ENCODE data around the gene PDE10A. TPM values are rescaled to one million over a fixed set of nuclear protein-coding genes. Genes with fewer than 3 reads are reported as not detected.

The PDE10A gene
- total and polyA plus RNA-seq, 2 of the 4 experiments (the other 2 are of a cell fraction): 3.4 to 12.4 TPM

DNA sequence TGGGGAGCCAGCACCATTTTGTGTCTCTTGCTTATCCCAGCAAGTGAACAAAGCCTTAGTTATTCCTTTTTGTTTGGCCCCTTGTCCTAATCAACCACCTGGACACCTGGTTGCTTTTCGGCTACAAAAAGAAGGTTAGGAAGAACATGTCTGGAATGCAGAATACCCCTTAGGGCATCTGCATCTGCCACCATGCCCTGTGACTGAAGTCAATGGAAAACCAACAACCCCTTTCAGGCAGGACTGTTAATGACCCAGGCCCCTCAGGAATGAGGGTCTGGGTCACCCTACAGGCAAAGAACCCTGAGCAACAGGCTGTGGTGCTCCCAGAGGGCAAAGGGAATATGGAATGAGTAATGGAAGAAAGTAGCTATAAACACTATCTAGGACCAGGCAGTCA, 78.5 kb downstream of the PDE10A start:
- Histone ChIP-seq H2BK120ac (ENCODE audit: low read depth, low read length) (no peak overlapping the region), H3K9me1 (ENCODE audit: insufficient read depth, low read length) (no peaks in the 10 kb centered on the region; the same call in 1 of the 2 replicates), H3K18ac (ENCODE audit: low read depth, low read length) (0 out of 2 replicates have a peak overlapping the region, but pooled peaks have one; percentile 5), H3K4ac (ENCODE audit: low read depth, low read length) (0 out of 2 replicates have a peak overlapping the region, but pooled peaks have one; percentile 37), H3K4me3 (ENCODE audit: insufficient read depth, low read depth, low read length) (no peak overlapping the region), H2BK20ac (ENCODE audit: low read depth, low read length) (no peak overlapping the region), H3K9me3 (ENCODE audit: control insufficient read depth, insufficient read depth, low read length) (peaks cover 7% of the 10 kb centered on the region), H2AK9ac (replicated peaks; ENCODE audit: low read depth, low read length, poor library complexity) (peak overlapping the region; percentile 31), H2AK5ac (ENCODE audit: low read depth, low read length) (no peak overlapping the region; the same call in 1 of the 2 replicates), H3K36me3 (ENCODE audit: control insufficient read depth, insufficient read depth, low read length) (no peaks in the 10 kb centered on the region), H4K20me1 (ENCODE audit: insufficient read depth, low read length) (peaks cover 3% of the 10 kb centered on the region; the same call in 1 of the 2 replicates), H3K9ac (ENCODE audit: low read depth, low read length) (no peak overlapping the region), H3K4me2 (ENCODE audit: low read depth, low read length) (no peak overlapping the region), H4K91ac (ENCODE audit: insufficient read depth, low read depth, low read length) (no peak overlapping the region), H3K4me1 (ENCODE audit: control insufficient read depth, insufficient read depth, low read length) (peaks cover 11% of the 10 kb centered on the region), H4K8ac (ENCODE audit: low read depth in 2 of 2, low read length in 2 of 2) (no peak overlapping the region), H4K5ac (ENCODE audit: low read depth, low read length) (no peak overlapping the region; the same call in 1 of the 2 replicates), H3K14ac (replicated peaks; ENCODE audit: low read depth, low read length) (no peak overlapping the region), H3K27ac (ENCODE audit: insufficient read depth, low read length) (peak overlapping the region; percentile 15; the same call in 1 of the 2 replicates), H2AFZ (replicated peaks; ENCODE audit: low read length, poor library complexity) (peak overlapping the region; percentile 38), H3K27me3 (ENCODE audit: control insufficient read depth, insufficient read depth, low read length) (no peaks in the 10 kb centered on the region), H3K79me1 (ENCODE audit: low read depth in 1 of 2, low read length in 2 of 2) (peaks cover 28 to 31% of the 10 kb centered on the region in 2 experiments), H2BK5ac (ENCODE audit: low read depth, low read length, poor library complexity, severe bottlenecking) (no peak overlapping the region), H2BK15ac (ENCODE audit: low read depth, low read length) (no peak overlapping the region; the same call in 2 of the 3 replicates), H3K23ac (ENCODE audit: low read depth, low read length) (no peak overlapping the region), H3K56ac (ENCODE audit: extremely low read depth, insufficient read depth, low read length) (no peak overlapping the region)
- ATAC-seq (ENCODE audit: low read depth) (peak; percentile 74), DNase-seq (no peak)
- intact Hi-C loops (cut with micrococcal nuclease): no loop called here
- TF ChIP-seq MXI1 (IDR thresholded peaks at IDR 0.05; ENCODE audit: borderline replicate concordance, low read depth, low read length) (no peak), SMC3 (IDR thresholded peaks at IDR 0.05; ENCODE audit: low read depth, low read length) (no peak), RCOR1 (IDR thresholded peaks at IDR 0.05; ENCODE audit: insufficient replicate concordance, low read length) (no peak), FOS (IDR thresholded peaks at IDR 0.05; ENCODE audit: low read depth, low read length) (no peak), MAFK (IDR thresholded peaks at IDR 0.05; ENCODE audit: low read depth, low read length) (no peak), CHD1 (IDR thresholded peaks at IDR 0.05; ENCODE audit: low read depth, low read length) (no peak), RFX5 (IDR thresholded peaks at IDR 0.05; ENCODE audit: low read depth, low read length) (no peak), POLR2A (IDR thresholded peaks at IDR 0.05; ENCODE audit: low read depth, low read length) (no peak), NFE2L2 (IDR thresholded peaks at IDR 0.05; ENCODE audit: low read depth, low read length) (no peak), CEBPB (IDR thresholded peaks at IDR 0.05; ENCODE audit: low read depth, low read length) (no peak)
- TF ChIP-seq, protein P1, sequence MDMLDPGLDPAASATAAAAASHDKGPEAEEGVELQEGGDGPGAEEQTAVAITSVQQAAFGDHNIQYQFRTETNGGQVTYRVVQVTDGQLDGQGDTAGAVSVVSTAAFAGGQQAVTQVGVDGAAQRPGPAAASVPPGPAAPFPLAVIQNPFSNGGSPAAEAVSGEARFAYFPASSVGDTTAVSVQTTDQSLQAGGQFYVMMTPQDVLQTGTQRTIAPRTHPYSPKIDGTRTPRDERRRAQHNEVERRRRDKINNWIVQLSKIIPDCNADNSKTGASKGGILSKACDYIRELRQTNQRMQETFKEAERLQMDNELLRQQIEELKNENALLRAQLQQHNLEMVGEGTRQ (IDR thresholded peaks at IDR 0.05; ENCODE audit: low read depth, low read length): no peak
- WGBS, 2 experiments (ENCODE audit: extremely low coverage in 2 of 2, insufficient read length in 1 of 2): no CpG with 5 or more reads among the region's 1 CpG
- in situ Hi-C loops (cut with MboI; ENCODE audit: low sequenced_read_pairs): no loop called here
- POLR2A ChIA-PET (ENCODE audit: unreplicated experiment): no interaction called here
- dilution Hi-C loops (cut with HindIII; ENCODE audit: low sequenced_read_pairs, unreplicated experiment): no loop called here
- BruUV-seq (replicated peaks): no TSS peak
- CTCF ChIA-PET: interaction anchor here (0.6 kb wide), 1 partner anchor 46 kb away, joined by 3 read pairs; no protein-coding TSS in a partner anchor
